Measurements from ENCODE around the gene NCOA1.

NCOA1 gene

DNA sequence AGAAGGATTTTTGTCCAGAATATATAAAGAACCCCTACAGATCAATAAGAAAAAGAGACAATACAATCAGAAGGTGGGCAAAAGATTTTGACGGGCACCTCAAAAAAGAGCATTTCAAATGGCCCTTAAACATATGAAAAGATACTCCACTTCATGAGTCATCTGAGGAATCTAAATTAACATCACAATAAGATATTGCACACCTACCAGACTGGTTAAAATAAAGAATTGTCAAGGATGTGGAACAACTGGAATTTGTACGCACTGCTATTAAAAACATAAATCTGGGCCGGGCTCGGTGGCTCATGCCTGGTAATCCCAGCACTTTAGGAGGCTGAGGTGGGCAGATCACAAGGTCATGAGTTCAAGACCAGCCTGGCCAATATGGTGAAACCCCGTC is 17.0 kb upstream of the NCOA1 start:
- Histone ChIP-seq H3K79me2 (ENCODE audit: insufficient read depth, low read length) (no peaks in the 10 kb centered on the region), H2AFZ (ENCODE audit: low read length) (no peak overlapping the region), H3K9me2 (ENCODE audit: low read depth, low read length) (no peaks in the 10 kb centered on the region), H3K27ac (ENCODE audit: low read depth, low read length, poor library complexity, severe bottlenecking) (no peak overlapping the region), H3K36me3 (ENCODE audit: insufficient read depth, low read length) (no peaks in the 10 kb centered on the region), H3K9me3 (ENCODE audit: low read length) (no peaks in the 10 kb centered on the region), H3K4me1 (ENCODE audit: insufficient read depth, low read length, severe bottlenecking) (no peaks in the 10 kb centered on the region), H3F3A (ENCODE audit: insufficient read depth, low read length) (no peaks in the 10 kb centered on the region; the same call in 1 of the 2 replicates), H3K4me3 (ENCODE audit: low read depth, low read length, poor library complexity, severe bottlenecking) (no peak overlapping the region), H3K27me3 (ENCODE audit: insufficient read depth, low read length) (no peaks in the 10 kb centered on the region; the same call in 1 of the 2 replicates), H3K9ac (ENCODE audit: low read length) (no peak overlapping the region), H3K4me2 (ENCODE audit: low read length) (no peak overlapping the region), H4K20me1 (ENCODE audit: insufficient read depth, low read length) (no peaks in the 10 kb centered on the region)
- no peak for TF ChIP-seq EZH2 (IDR thresholded peaks at IDR 0.05; ENCODE audit: borderline replicate concordance, low read length)
- TF ChIP-seq CTCF (IDR thresholded peaks at IDR 0.05; ENCODE audit: low read length), result no peak

GRCh38 chr2:24477229-24477628 is 13.8 kb upstream of the NCOA1 start:
- H3K36me3 ChIP-seq (ENCODE audit: insufficient read depth, low read length), result no peaks in the 10 kb centered on the region
- H3K27ac ChIP-seq (ENCODE audit: low read depth, low read length, poor library complexity, severe bottlenecking), result no peak overlapping the region
- no peaks in the 10 kb centered on the region; the same call in 1 of the 2 replicates for H3K27me3 ChIP-seq (ENCODE audit: insufficient read depth, low read length)
- H3K4me3 ChIP-seq (ENCODE audit: low read depth, low read length, poor library complexity, severe bottlenecking), result no peak overlapping the region
- no peak overlapping the region for H3K9ac ChIP-seq (ENCODE audit: low read length)
- H3K4me1 ChIP-seq (ENCODE audit: insufficient read depth, low read length, severe bottlenecking), result no peaks in the 10 kb centered on the region
- H3F3A ChIP-seq (ENCODE audit: insufficient read depth, low read length), result no peaks in the 10 kb centered on the region; the same call in 1 of the 2 replicates
- H4K20me1 ChIP-seq (ENCODE audit: insufficient read depth, low read length), result no peaks in the 10 kb centered on the region
- TF ChIP-seq EZH2 (IDR thresholded peaks at IDR 0.05; ENCODE audit: borderline replicate concordance, low read length), result no peak
- no peak for TF ChIP-seq CTCF (IDR thresholded peaks at IDR 0.05; ENCODE audit: low read length)
- no peaks in the 10 kb centered on the region for H3K9me2 ChIP-seq (ENCODE audit: low read depth, low read length)
- H3K79me2 ChIP-seq (ENCODE audit: insufficient read depth, low read length), result no peaks in the 10 kb centered on the region
- no peak overlapping the region for H3K4me2 ChIP-seq (ENCODE audit: low read length)
- H3K9me3 ChIP-seq (ENCODE audit: low read length), result no peaks in the 10 kb centered on the region
- no peak overlapping the region for H2AFZ ChIP-seq (ENCODE audit: low read length)

DNA sequence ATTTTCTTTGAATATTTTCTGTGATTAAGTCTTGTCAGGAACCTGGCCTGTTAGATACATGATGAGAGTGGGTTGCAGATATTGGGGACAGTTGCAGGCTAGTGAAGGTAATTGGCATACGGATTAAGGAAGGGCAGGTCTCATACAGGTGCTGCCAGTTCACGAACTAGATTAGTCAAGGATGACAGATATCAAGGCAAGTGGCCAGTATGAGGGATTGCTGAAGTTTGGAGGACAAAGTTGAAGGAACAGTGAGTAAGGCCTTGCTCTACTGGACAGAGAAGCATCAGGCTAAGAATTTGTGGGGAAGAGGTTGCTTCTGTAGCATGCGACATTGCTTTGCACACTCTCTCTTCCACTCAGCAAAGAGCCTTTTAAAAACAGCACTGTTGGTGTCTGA is 12.8 kb upstream of the NCOA1 start:
- no peak overlapping the region for H3K27ac ChIP-seq (ENCODE audit: low read depth, low read length, poor library complexity, severe bottlenecking)
- H4K20me1 ChIP-seq (ENCODE audit: insufficient read depth, low read length), result no peaks in the 10 kb centered on the region
- H3K4me1 ChIP-seq (ENCODE audit: insufficient read depth, low read length, severe bottlenecking), result no peaks in the 10 kb centered on the region
- H3K4me3 ChIP-seq (ENCODE audit: low read depth, low read length, poor library complexity, severe bottlenecking), result no peak overlapping the region
- TF ChIP-seq CTCF (IDR thresholded peaks at IDR 0.05; ENCODE audit: low read length) (no peak), EZH2 (IDR thresholded peaks at IDR 0.05; ENCODE audit: borderline replicate concordance, low read length) (no peak)
- no peaks in the 10 kb centered on the region; the same call in 1 of the 2 replicates for H3K27me3 ChIP-seq (ENCODE audit: insufficient read depth, low read length)
- H3K9me3 ChIP-seq (ENCODE audit: low read length), result no peaks in the 10 kb centered on the region
- H3F3A ChIP-seq (ENCODE audit: insufficient read depth, low read length), result no peaks in the 10 kb centered on the region; the same call in 1 of the 2 replicates
- no peaks in the 10 kb centered on the region for H3K9me2 ChIP-seq (ENCODE audit: low read depth, low read length)
- H2AFZ ChIP-seq (ENCODE audit: low read length), result no peak overlapping the region
- H3K9ac ChIP-seq (ENCODE audit: low read length), result no peak overlapping the region
- H3K4me2 ChIP-seq (ENCODE audit: low read length), result no peak overlapping the region
- no peaks in the 10 kb centered on the region for H3K79me2 ChIP-seq (ENCODE audit: insufficient read depth, low read length)
- H3K36me3 ChIP-seq (ENCODE audit: insufficient read depth, low read length), result no peaks in the 10 kb centered on the region
